Cardiac muscle cell (in vitro differentiated cells and primary cell): ENCODE results near the gene C11orf97. TPM values are rescaled to one million over a fixed set of nuclear protein-coding genes. Genes with fewer than 3 reads are reported as not detected.

Experiments
- DNase-seq, 2 donors: peaks; one replicate each; pipeline versions ENCODE4 v3.0.0 to v3.0.0-alpha.2; 2010 to 2017; ENCODE audit warnings: low read depth in 1 of 2, low spot score in 1 of 2
- H3K27ac ChIP-seq: fragments of 200-600 bp; sonication (generic); 2 replicates; pipeline ENCODE4 v1.5.1; 2016
- H3K27me3 ChIP-seq: fragments of 200-600 bp; sonication (generic); 2 replicates; pipeline ENCODE4 v1.6.0; 2016; ENCODE audit warnings: control low read depth
- H3K36me3 ChIP-seq: fragments of 200-600 bp; sonication (generic); 2 replicates; pipeline ENCODE4 v1.5.1; 2016; ENCODE audit warnings: control low read depth
- H3K4me1 ChIP-seq: fragments of 200-600 bp; sonication (generic); 2 replicates; pipeline ENCODE4 v1.8.1; 2017; ENCODE audit warnings: low read depth, mild to moderate bottlenecking, mixed run types
- H3K4me3 ChIP-seq: fragments of 200-600 bp; sonication (generic); 2 replicates; pipeline ENCODE4 v1.5.1; 2016; ENCODE audit warnings: mild to moderate bottlenecking
- H3K9me3 ChIP-seq: fragments of 200-600 bp; sonication (generic); 2 replicates; pipeline ENCODE4 v1.5.1; 2017; ENCODE audit warnings: low read depth, mild to moderate bottlenecking, control low read depth
- CTCF ChIP-seq: IDR thresholded peaks from 2 replicates; pipeline ENCODE4 v1.5.1; 2012; ENCODE audit warnings: low read depth, mild to moderate bottlenecking, low read length
- polyA plus RNA-seq: library from polyadenylated mRNA; unstranded; fragments of >200 nt; fragmentation: Nextera tagmentation; extraction: Ambion mirVana; gene quantifications from 2 replicates; pipeline ENCODE4 v1.2.1, GENCODE V29; 2016
- total RNA-seq: library from RNA; depleted of rRNA; stranded (reverse); fragments of >200 nt; gene quantifications from 2 replicates; pipeline ENCODE4 v1.2.3, GENCODE V29; 2016

Gene C11orf97
- total and polyA plus RNA-seq, 2 experiments from 2014 or later: not detected

GRCh38 chr11:94545264-94546161 lies 33.3 kb downstream of the C11orf97 start:
- peaks cover 13% of the 10 kb centered on the region for H3K27me3 ChIP-seq
- DNase-seq: peak in 1 of 2 donors; percentile 29
- no peaks in the 10 kb centered on the region for H3K36me3 ChIP-seq
- no peak overlapping the region for H3K27ac ChIP-seq
- H3K4me3 ChIP-seq: peak overlapping the region; percentile 27
- H3K9me3 ChIP-seq: no peaks in the 10 kb centered on the region
- H3K4me1 ChIP-seq: peaks cover 8% of the 10 kb centered on the region
- no peak for TF ChIP-seq CTCF

DNA sequence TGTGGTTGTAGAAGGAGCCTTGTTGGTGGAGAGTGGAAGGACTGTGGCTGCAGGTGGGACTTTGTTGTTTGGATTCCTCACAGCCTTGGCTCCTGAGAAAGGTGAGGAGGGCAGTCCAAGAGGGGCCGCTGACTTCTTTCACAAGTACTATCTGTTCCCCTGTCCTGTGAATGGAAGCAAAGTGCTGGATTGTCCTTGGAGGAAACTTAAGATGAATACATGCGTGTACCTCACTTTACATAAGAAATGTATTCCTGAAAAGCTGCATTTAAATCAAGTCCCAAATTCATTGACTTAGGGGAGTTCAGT lies 33.9 kb downstream of the C11orf97 start:
- DNase-seq: no peak
- Histone ChIP-seq H3K36me3 (no peaks in the 10 kb centered on the region), H3K9me3 (no peaks in the 10 kb centered on the region), H3K4me3 (peak overlapping the region; percentile 5), H3K27me3 (peaks cover 13% of the 10 kb centered on the region), H3K4me1 (peaks cover 8% of the 10 kb centered on the region), H3K27ac (no peak overlapping the region)
- no peak for TF ChIP-seq CTCF

GRCh38 chr11:94546886-94547285 lies 34.6 kb downstream of the C11orf97 start:
- peak overlapping the region; percentile 5 for H3K4me3 ChIP-seq
- peak in 1 of 2 donors; percentile 18 for DNase-seq
- TF ChIP-seq CTCF: no peak
- no peaks in the 10 kb centered on the region for H3K9me3 ChIP-seq
- peaks cover 13% of the 10 kb centered on the region for H3K27me3 ChIP-seq
- H3K36me3 ChIP-seq: no peaks in the 10 kb centered on the region
- H3K27ac ChIP-seq: no peak overlapping the region
- H3K4me1 ChIP-seq: peaks cover 8% of the 10 kb centered on the region

DNA sequence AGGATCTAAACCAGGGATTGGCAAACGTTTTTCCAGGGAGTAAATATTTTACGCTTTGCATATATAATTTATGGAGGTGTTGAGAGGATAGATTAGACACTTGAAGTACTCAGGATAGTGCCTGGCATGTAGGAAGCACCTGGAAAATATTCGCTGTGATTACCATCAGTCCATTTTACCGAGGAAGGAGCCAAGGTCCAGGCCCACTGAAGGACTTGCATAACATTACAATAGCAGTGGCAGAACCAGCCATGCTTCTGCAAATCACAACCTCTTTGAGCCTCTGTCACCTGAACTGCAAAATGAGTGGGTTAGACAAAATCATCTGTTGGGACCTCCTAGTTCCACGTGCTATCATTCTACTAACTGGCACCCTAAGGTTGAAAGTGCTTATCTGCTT lies 36.9 kb downstream of the C11orf97 start:
- H3K4me3 ChIP-seq: no peak overlapping the region
- H3K27ac ChIP-seq: no peak overlapping the region

GRCh38 chr11:94550513-94550912 lies 38.3 kb downstream of the C11orf97 start:
- TF ChIP-seq CTCF: no peak
- Histone ChIP-seq H3K27me3 (peaks cover 4% of the 10 kb centered on the region), H3K4me3 (no peak overlapping the region), H3K9me3 (no peaks in the 10 kb centered on the region), H3K36me3 (no peaks in the 10 kb centered on the region), H3K27ac (no peak overlapping the region), H3K4me1 (peaks cover 8% of the 10 kb centered on the region)
- no peak for DNase-seq

More for the DNA sequence above, 36.9 kb downstream of the C11orf97 start:
- Histone ChIP-seq H3K4me1 (peaks cover 8% of the 10 kb centered on the region), H3K27me3 (peaks cover 13% of the 10 kb centered on the region), H3K36me3 (no peaks in the 10 kb centered on the region), H3K9me3 (no peaks in the 10 kb centered on the region)
- no peak for TF ChIP-seq CTCF
- no peak for DNase-seq
